Caki2 (cell line): ENCODE data around the gene AGTPBP1. TPM values are rescaled to one million over a fixed set of nuclear protein-coding genes. Genes with fewer than 3 reads are reported as not detected.
"Not testable (repeated sequence)": the region's sequence is repeated elsewhere in the genome, so short reads cannot be mapped to it uniquely, and the experiment has no call there.

ENCODE experiments used
- DNase-seq: peaks from one replicate; pipeline ENCODE4 v3.0.0-alpha.2; 2015; ENCODE audit warnings: low read depth
- in situ Hi-C: cut with HindIII; loops from 2 replicates; pipeline ENCODE4 v1.10.0; 2016; ENCODE audit warnings: low sequenced_read_pairs, low pct_unique_long_range_greater_than_20kb, mixed read lengths
- total RNA-seq: library from RNA; depleted of rRNA; stranded (reverse); fragments of >200 nt; shearing (Covaris generic); gene quantifications from 2 replicates; pipeline ENCODE4 v1.2.3, GENCODE V29; 2014; ENCODE audit warnings: low replicate concordance

The AGTPBP1 gene
- total RNA-seq, 1 experiment from 2014 or later: 11.1 TPM

GRCh38 chr9:85586684-85587083, 155.1 kb downstream of the AGTPBP1 start:
- no peak for DNase-seq
- in situ Hi-C loops: no loop called here

GRCh38 chr9:85577353-85577952, 164.3 kb downstream of the AGTPBP1 start:
- DNase-seq: no peak
- in situ Hi-C loops: no loop called here

- DNase-seq: no peak
- in situ Hi-C loops: no loop called here
Observed at GRCh38 chr9:85575868-85576267, 165.9 kb downstream of the AGTPBP1 start.

GRCh38 chr9:85573546-85573945, 168.2 kb downstream of the AGTPBP1 start:
- in situ Hi-C loops, DNase-seq: not testable (repeated sequence)

GRCh38 chr9:85572917-85573316, 168.8 kb downstream of the AGTPBP1 start:
- in situ Hi-C loops, DNase-seq: not testable (repeated sequence)

- in situ Hi-C loops: no loop called here
- DNase-seq: peak; percentile 2
Observed at GRCh38 chr9:85569988-85570387, 171.8 kb downstream of the AGTPBP1 start.

GRCh38 chr9:85559526-85559925, 182.2 kb downstream of the AGTPBP1 start:
- DNase-seq: no peak
- in situ Hi-C loops: no loop called here

GRCh38 chr9:85554349-85554748, 187.4 kb downstream of the AGTPBP1 start:
- DNase-seq: no peak
- in situ Hi-C loops: no loop called here

GRCh38 chr9:85553475-85553874, 188.3 kb downstream of the AGTPBP1 start:
- DNase-seq: no peak
- in situ Hi-C loops: no loop called here

- in situ Hi-C loops: no loop called here
- no peak for DNase-seq
Observed at GRCh38 chr9:85547599-85547998, 194.2 kb downstream of the AGTPBP1 start.

- in situ Hi-C loops: no loop called here
- no peak for DNase-seq
Observed at GRCh38 chr9:85543196-85543595, 198.6 kb downstream of the AGTPBP1 start.

- in situ Hi-C loops: no loop called here
- no peak for DNase-seq
Observed at GRCh38 chr9:85541876-85542275, 199.9 kb downstream of the AGTPBP1 start.

- in situ Hi-C loops: no loop called here
Observed at GRCh38 chr9:85536514-85536913, 205.2 kb downstream of the AGTPBP1 start.

GRCh38 chr9:85536076-85536475, 205.7 kb downstream of the AGTPBP1 start:
- DNase-seq: no peak
- in situ Hi-C loops: no loop called here

More at GRCh38 chr9:85536514-85536913, 205.2 kb downstream of the AGTPBP1 start:
- no peak for DNase-seq

GRCh38 chr9:85534340-85534739, 207.4 kb downstream of the AGTPBP1 start:
- no peak for DNase-seq
- in situ Hi-C loops: no loop called here

GRCh38 chr9:85533538-85533937, 208.2 kb downstream of the AGTPBP1 start:
- in situ Hi-C loops: no loop called here

GRCh38 chr9:85530721-85531120, 211.0 kb downstream of the AGTPBP1 start:
- no peak for DNase-seq
- in situ Hi-C loops: no loop called here

More at GRCh38 chr9:85533538-85533937, 208.2 kb downstream of the AGTPBP1 start:
- DNase-seq: no peak

GRCh38 chr9:85528607-85529006, 213.1 kb downstream of the AGTPBP1 start:
- DNase-seq: no peak
- in situ Hi-C loops: no loop called here

GRCh38 chr9:85528142-85528541, 213.6 kb downstream of the AGTPBP1 start:
- in situ Hi-C loops: no loop called here
- DNase-seq: no peak

GRCh38 chr9:85527331-85528020, 214.3 kb downstream of the AGTPBP1 start:
- DNase-seq: no peak
- in situ Hi-C loops: no loop called here
